ENCODE measurements around the gene APLP1.

- no peak for TF ChIP-seq CTCF (IDR thresholded peaks at IDR 0.05)
- TF ChIP-seq POLR2AphosphoS5 (IDR thresholded peaks at IDR 0.05) = no peak
- no peak for TF ChIP-seq POLR2A (IDR thresholded peaks at IDR 0.05)
Observed at GRCh38 chr19:35846038-35846668, 22.2 kb upstream of the APLP1 start.
